Measurements from ENCODE around the gene EGR4.

EGR4 gene

GRCh38 chr2:73254343-73255006, 38.9 kb downstream of the EGR4 start:
- peaks cover 54% of the 10 kb centered on the region for H3K36me3 ChIP-seq (ENCODE audit: insufficient read depth, insufficient read length, low read length)
- no peak for TF ChIP-seq SUZ12 (IDR thresholded peaks at IDR 0.05; ENCODE audit: extremely low read depth, insufficient read depth, insufficient read length)
- TF ChIP-seq ZNF274 (IDR thresholded peaks at IDR 0.05; ENCODE audit: low read depth, low read length): no peak
- no peak for TF ChIP-seq YY1 (IDR thresholded peaks at IDR 0.05; ENCODE audit: insufficient read depth, insufficient read length)
- no peak for DNase-seq (ENCODE audit: low read depth, low spot score)
- no peak overlapping the region for H3K9ac ChIP-seq (ENCODE audit: insufficient read length, low read depth)
- H3K4me3 ChIP-seq (ENCODE audit: insufficient read length, low read depth): no peak overlapping the region
- H3K9me3 ChIP-seq (ENCODE audit: insufficient read depth, low read length): no peaks in the 10 kb centered on the region
- no peaks in the 10 kb centered on the region for H3K4me1 ChIP-seq (ENCODE audit: insufficient read depth, insufficient read length)
- no peaks in the 10 kb centered on the region for H3K27me3 ChIP-seq (ENCODE audit: insufficient read depth, insufficient read length)

- H3K27me3 ChIP-seq (ENCODE audit: insufficient read depth, insufficient read length): no peaks in the 10 kb centered on the region
- TF ChIP-seq YY1 (IDR thresholded peaks at IDR 0.05; ENCODE audit: insufficient read depth, insufficient read length) (no peak), ZNF274 (IDR thresholded peaks at IDR 0.05; ENCODE audit: low read depth, low read length) (no peak), SUZ12 (IDR thresholded peaks at IDR 0.05; ENCODE audit: extremely low read depth, insufficient read depth, insufficient read length) (no peak)
- no peak for DNase-seq (ENCODE audit: low read depth, low spot score)
- H3K4me3 ChIP-seq (ENCODE audit: insufficient read length, low read depth): no peak overlapping the region
- H3K9ac ChIP-seq (ENCODE audit: insufficient read length, low read depth): no peak overlapping the region
- no peaks in the 10 kb centered on the region for H3K9me3 ChIP-seq (ENCODE audit: insufficient read depth, low read length)
- peaks cover 60% of the 10 kb centered on the region for H3K36me3 ChIP-seq (ENCODE audit: insufficient read depth, insufficient read length, low read length)
- H3K4me1 ChIP-seq (ENCODE audit: insufficient read depth, insufficient read length): no peaks in the 10 kb centered on the region
These were observed 39.4 kb downstream of the EGR4 start for GRCh38 chr2:73253901-73254300.

- no peaks in the 10 kb centered on the region for H3K4me1 ChIP-seq (ENCODE audit: insufficient read depth, insufficient read length)
- H3K9me3 ChIP-seq (ENCODE audit: insufficient read depth, low read length): no peaks in the 10 kb centered on the region
- no peaks in the 10 kb centered on the region for H3K27me3 ChIP-seq (ENCODE audit: insufficient read depth, insufficient read length)
- peaks cover 65% of the 10 kb centered on the region for H3K36me3 ChIP-seq (ENCODE audit: insufficient read depth, insufficient read length, low read length)
- TF ChIP-seq ZNF274 (IDR thresholded peaks at IDR 0.05; ENCODE audit: low read depth, low read length): no peak
- no peak for TF ChIP-seq SUZ12 (IDR thresholded peaks at IDR 0.05; ENCODE audit: extremely low read depth, insufficient read depth, insufficient read length)
- no peak for TF ChIP-seq YY1 (IDR thresholded peaks at IDR 0.05; ENCODE audit: insufficient read depth, insufficient read length)
- no peak overlapping the region for H3K9ac ChIP-seq (ENCODE audit: insufficient read length, low read depth)
- H3K4me3 ChIP-seq (ENCODE audit: insufficient read length, low read depth): no peak overlapping the region
- no peak for DNase-seq (ENCODE audit: low read depth, low spot score)
These were observed 39.9 kb downstream of the EGR4 start for GRCh38 chr2:73253400-73253799.

GRCh38 chr2:73252238-73253027, 40.9 kb downstream of the EGR4 start:
- H3K27me3 ChIP-seq (ENCODE audit: insufficient read depth, insufficient read length): no peaks in the 10 kb centered on the region
- no peak for DNase-seq (ENCODE audit: low read depth, low spot score)
- TF ChIP-seq SUZ12 (IDR thresholded peaks at IDR 0.05; ENCODE audit: extremely low read depth, insufficient read depth, insufficient read length) (no peak), YY1 (IDR thresholded peaks at IDR 0.05; ENCODE audit: insufficient read depth, insufficient read length) (no peak), ZNF274 (IDR thresholded peaks at IDR 0.05; ENCODE audit: low read depth, low read length) (no peak)
- no peaks in the 10 kb centered on the region for H3K9me3 ChIP-seq (ENCODE audit: insufficient read depth, low read length)
- no peak overlapping the region for H3K4me3 ChIP-seq (ENCODE audit: insufficient read length, low read depth)
- H3K9ac ChIP-seq (ENCODE audit: insufficient read length, low read depth): no peak overlapping the region
- no peaks in the 10 kb centered on the region for H3K4me1 ChIP-seq (ENCODE audit: insufficient read depth, insufficient read length)
- H3K36me3 ChIP-seq (ENCODE audit: insufficient read depth, insufficient read length, low read length): peaks cover 73% of the 10 kb centered on the region

GRCh38 chr2:73250872-73251846, 42.2 kb downstream of the EGR4 start:
- no peak for TF ChIP-seq SUZ12 (IDR thresholded peaks at IDR 0.05; ENCODE audit: extremely low read depth, insufficient read depth, insufficient read length)
- no peak for TF ChIP-seq YY1 (IDR thresholded peaks at IDR 0.05; ENCODE audit: insufficient read depth, insufficient read length)
- no peak for TF ChIP-seq ZNF274 (IDR thresholded peaks at IDR 0.05; ENCODE audit: low read depth, low read length)
- Histone ChIP-seq H3K4me1 (ENCODE audit: insufficient read depth, insufficient read length) (no peaks in the 10 kb centered on the region), H3K9me3 (ENCODE audit: insufficient read depth, low read length) (no peaks in the 10 kb centered on the region), H3K36me3 (ENCODE audit: insufficient read depth, insufficient read length, low read length) (peaks cover 86% of the 10 kb centered on the region), H3K4me3 (ENCODE audit: insufficient read length, low read depth) (no peak overlapping the region), H3K27me3 (ENCODE audit: insufficient read depth, insufficient read length) (no peaks in the 10 kb centered on the region), H3K9ac (ENCODE audit: insufficient read length, low read depth) (no peak overlapping the region)
- DNase-seq (ENCODE audit: low read depth, low spot score): no peak

GRCh38 chr2:73249636-73250035, 43.7 kb downstream of the EGR4 start:
- Histone ChIP-seq H3K9ac (ENCODE audit: insufficient read length, low read depth) (no peak overlapping the region), H3K4me3 (ENCODE audit: insufficient read length, low read depth) (no peak overlapping the region), H3K4me1 (ENCODE audit: insufficient read depth, insufficient read length) (no peaks in the 10 kb centered on the region), H3K9me3 (ENCODE audit: insufficient read depth, low read length) (no peaks in the 10 kb centered on the region), H3K27me3 (ENCODE audit: insufficient read depth, insufficient read length) (no peaks in the 10 kb centered on the region), H3K36me3 (ENCODE audit: insufficient read depth, insufficient read length, low read length) (peaks cover 98% of the 10 kb centered on the region)
- no peak for DNase-seq (ENCODE audit: low read depth, low spot score)
- no peak for TF ChIP-seq ZNF274 (IDR thresholded peaks at IDR 0.05; ENCODE audit: low read depth, low read length)
- TF ChIP-seq SUZ12 (IDR thresholded peaks at IDR 0.05; ENCODE audit: extremely low read depth, insufficient read depth, insufficient read length): no peak
- no peak for TF ChIP-seq YY1 (IDR thresholded peaks at IDR 0.05; ENCODE audit: insufficient read depth, insufficient read length)

Data from NT2/D1 (cell line).